Heart left ventricle (tissue), 16 donors: ENCODE results near the gene ANKRD40. TPM values are rescaled to one million over a fixed set of nuclear protein-coding genes. Genes with fewer than 3 reads are reported as not detected.

Source experiments
- ATAC-seq, 4 donors: fragments of 200-7000 bp; cut with Tn5 transposase; one replicate each; pipeline ENCODE4 v1.9.1; 2020 to 2022; ENCODE audit warnings: moderate library complexity in 4 of 4, mild to moderate bottlenecking in 3 of 4, moderate number of reproducible peaks in 1 of 4
- DNase-seq, 5 donors: peaks; one replicate each; pipeline ENCODE4 v3.0.0-alpha.2; 2020
- H3K27ac ChIP-seq, 12 donors: fragments of 200-600 bp; sonication (generic) in 4 of 12; one replicate each; pipeline versions ENCODE4 v1.5.0 to v1.8.0; 2016 to 2022; ENCODE audit warnings: mild to moderate bottlenecking in 2 of 12
- H3K27me3 ChIP-seq, 9 donors: fragments of 200-600 bp; sonication (generic) in 2 of 9; one replicate each; pipeline versions ENCODE4 v1.5.1 to v1.8.0; 2016 to 2022; ENCODE audit warnings: mild to moderate bottlenecking in 3 of 9
- H3K36me3 ChIP-seq, 9 donors: fragments of 200-600 bp; sonication (generic) in 2 of 9; one replicate each; pipeline versions ENCODE4 v1.5.0 to v1.8.0; 2018 to 2022; ENCODE audit warnings: mild to moderate bottlenecking in 2 of 9
- H3K4me1 ChIP-seq, 12 donors: fragments of 200-600 bp; sonication (generic) in 4 of 12; one replicate each; pipeline versions ENCODE4 v1.5.0 to v1.8.0; 2016 to 2022; ENCODE audit warnings: mild to moderate bottlenecking in 3 of 12
- H3K4me3 ChIP-seq, 12 donors: fragments of 200-600 bp; sonication (generic) in 4 of 12; one replicate each; pipeline versions ENCODE4 v1.5.0 to v1.8.0; 2017 to 2022; ENCODE audit warnings: mild to moderate bottlenecking in 9 of 12, moderate library complexity in 4 of 12
- H3K9me3 ChIP-seq, 12 donors: fragments of 200-600 bp; sonication (generic) in 4 of 12; one replicate each; pipeline versions ENCODE4 v1.5.0 to v1.8.0; 2016 to 2022; ENCODE audit warnings: mild to moderate bottlenecking in 1 of 12
- POLR2A ChIP-seq, 2 donors: fragments of 450-650 bp; IDR thresholded peaks; one replicate each; pipeline ENCODE4 v1.6.1; 2017; ENCODE audit warnings: antibody characterized with exemption in 2 of 2, mild to moderate bottlenecking in 2 of 2, moderate library complexity in 2 of 2
- WGBS, 4 donors: extraction: QIAGEN DNeasy Blood & Tissue Kit in 2 of 4; methylation state at CpG; one replicate each; pipeline versions ENCODE4 v1.1.5 to v1.1.7; 2013 to 2018; 5-methylcytosine and 5-hydroxymethylcytosine counted together
- intact Hi-C, 10 donors: fragments of 100-400 bp; cut with DNase I; formaldehyde crosslinking; loops; one replicate each; pipeline versions ENCODE4 v1.11.1 to v1.14.2; 2022
- polyA plus RNA-seq, 2 donors: library from polyadenylated mRNA; stranded (reverse); fragments of 200-250 nt; gene quantifications; one replicate each; pipeline ENCODE4 v1.2.3, GENCODE V29; 2013
- total RNA-seq, 9 donors: library from RNA; depleted of rRNA in 2 of 9; stranded (reverse); fragments of >200 nt in 2 of 9; fragmentation: NEBNext Ultra II Directional in 3 of 9; extraction: Animal tissue kit (Norgen Biotek cat#: 25700) in 3 of 9; gene quantifications; one replicate each; pipeline versions ENCODE4 v1.1.0 to v1.2.4, GENCODE V29; 2016 to 2023
- TF ChIP-seq, protein P1 (sequence below), 12 donors: fragments of 200-600 bp; sonication (generic) in 4 of 12; IDR thresholded peaks; one replicate each; pipeline versions ENCODE4 v1.5.0 to v1.8.0; 2018 to 2022; ENCODE audit warnings: antibody characterized with exemption in 12 of 12, mild to moderate bottlenecking in 5 of 12
- donor health status: ischemic (EF 13 %, LVEDD 7.1; RV severe dilation, severe dysfunction).
- donor health status: healthy with polysubstance abuse.
- donor health status: DM: no; HTN: yes; CAD: no.
- donor health status: DM: no; HTN: no; CAD: no.
- donor health status: ischemic (EF 25% LVEDD 6.9; RV normal size, moderate dysfunction).
- donor health status: ischemic (EF 25% LVEDD 5.7; RV mildly dilated, moderate dysfunction).
- donor health status: healthy.
- donor health status: DM: yes; HTN: yes; CAD: no.
- donor health status: ischemic (EF 35%, LVEDD 5.7; RV mildly dilated, moderate dysfunction).
- donor health status: nonischemic (EF 11% LVEDD 7.7; RV severe dilation, severe dysfunction).
- donor health status: DM: yes; HTN: yes; CAD: no.
- donor health status: PGD.
- donor health status: ischemic (EF 29% LVEDD 5.4; RV normal size, mild dysfunction).
- donor health status: nonischemic (EF 23%, LVEDD 6.1; RV moderate dilation, normal function).

ANKRD40 gene
- total and polyA plus RNA-seq, 11 donors = 22.2 to 55.4 (median 47.2) TPM

DNA sequence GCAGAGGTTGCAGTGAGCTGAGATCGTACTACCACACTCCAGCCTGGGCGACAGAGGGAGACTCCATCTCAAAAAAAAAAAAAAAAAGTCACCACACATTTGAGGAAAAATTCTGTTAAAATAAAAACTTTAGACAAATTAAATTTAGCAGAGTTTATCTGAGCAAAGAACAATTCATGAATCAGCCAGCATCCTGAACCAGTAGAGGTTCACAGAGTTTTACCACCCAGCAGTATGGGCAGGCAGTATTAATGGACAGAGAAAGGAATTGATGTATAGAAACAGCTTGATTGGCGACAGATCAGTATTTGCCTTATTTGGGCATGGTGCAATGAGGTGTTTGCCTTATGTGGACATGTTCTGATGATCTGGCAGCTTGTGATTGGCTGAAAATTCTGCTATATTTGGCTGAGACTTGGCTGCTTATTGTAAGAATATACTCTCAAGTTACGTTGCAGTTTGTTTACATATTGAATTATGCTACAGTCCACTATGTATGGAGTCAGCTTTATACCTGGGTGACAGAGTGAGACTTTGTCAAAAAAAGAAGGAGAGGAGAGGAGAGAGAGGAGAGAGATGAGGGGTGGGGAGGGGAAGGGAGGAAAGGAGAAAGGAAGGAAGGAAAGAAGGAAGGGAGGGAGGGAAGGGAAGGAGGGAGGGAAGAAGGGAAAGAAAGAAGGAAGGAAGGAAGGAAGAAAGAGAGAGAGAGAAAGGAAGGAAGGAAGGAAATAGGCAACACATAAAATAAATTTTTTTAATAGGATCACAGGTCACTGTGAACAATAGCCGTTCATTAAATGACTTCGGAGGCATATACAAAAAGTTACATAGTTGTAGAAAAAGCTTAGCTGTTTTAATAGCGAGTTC, 58.4 kb downstream of the ANKRD40 start:
- intact Hi-C loops = no loop called here
- DNase-seq = no peak
- no peak overlapping the region for H3K4me3 ChIP-seq
- no peak overlapping the region for H3K27ac ChIP-seq
- TF ChIP-seq, protein P1, sequence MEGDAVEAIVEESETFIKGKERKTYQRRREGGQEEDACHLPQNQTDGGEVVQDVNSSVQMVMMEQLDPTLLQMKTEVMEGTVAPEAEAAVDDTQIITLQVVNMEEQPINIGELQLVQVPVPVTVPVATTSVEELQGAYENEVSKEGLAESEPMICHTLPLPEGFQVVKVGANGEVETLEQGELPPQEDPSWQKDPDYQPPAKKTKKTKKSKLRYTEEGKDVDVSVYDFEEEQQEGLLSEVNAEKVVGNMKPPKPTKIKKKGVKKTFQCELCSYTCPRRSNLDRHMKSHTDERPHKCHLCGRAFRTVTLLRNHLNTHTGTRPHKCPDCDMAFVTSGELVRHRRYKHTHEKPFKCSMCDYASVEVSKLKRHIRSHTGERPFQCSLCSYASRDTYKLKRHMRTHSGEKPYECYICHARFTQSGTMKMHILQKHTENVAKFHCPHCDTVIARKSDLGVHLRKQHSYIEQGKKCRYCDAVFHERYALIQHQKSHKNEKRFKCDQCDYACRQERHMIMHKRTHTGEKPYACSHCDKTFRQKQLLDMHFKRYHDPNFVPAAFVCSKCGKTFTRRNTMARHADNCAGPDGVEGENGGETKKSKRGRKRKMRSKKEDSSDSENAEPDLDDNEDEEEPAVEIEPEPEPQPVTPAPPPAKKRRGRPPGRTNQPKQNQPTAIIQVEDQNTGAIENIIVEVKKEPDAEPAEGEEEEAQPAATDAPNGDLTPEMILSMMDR (IDR thresholded peaks at IDR 0.05) = no peak
- no peak for TF ChIP-seq POLR2A (IDR thresholded peaks at IDR 0.05)
- H3K36me3 ChIP-seq = no peaks in the 10 kb centered on the region
- 72 to 82% (median 79%) methylated on average over 7 of the region's 7 CpGs for WGBS, 4 donors
- peaks cover 0 to 4% (median 0%) of the 10 kb centered on the region in 9 donors for H3K27me3 ChIP-seq
- no peaks in the 10 kb centered on the region for H3K4me1 ChIP-seq
- peaks cover 0 to 10% (median 0%) of the 10 kb centered on the region in 12 donors for H3K9me3 ChIP-seq
- ATAC-seq = no peak

DNA sequence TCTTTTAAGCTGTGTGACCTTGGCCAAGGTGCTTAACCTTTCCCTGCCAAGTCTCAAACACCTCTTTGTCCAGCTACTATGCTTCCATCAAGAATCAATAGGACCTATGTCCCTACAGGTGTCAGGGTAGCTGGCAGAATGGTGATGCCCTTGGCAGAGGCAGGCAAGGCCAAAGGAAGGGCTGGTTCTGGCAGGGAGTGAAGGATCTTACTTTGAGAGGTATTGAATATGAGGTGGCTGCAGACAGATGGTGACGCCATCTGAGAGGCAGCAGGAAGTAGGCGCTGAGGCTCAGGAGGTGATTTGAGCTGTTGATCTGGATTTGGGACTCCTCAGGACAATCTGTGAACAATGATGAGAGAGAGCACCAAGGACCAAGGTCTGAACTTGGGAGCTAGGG, 60.5 kb downstream of the ANKRD40 start:
- no peaks in the 10 kb centered on the region for H3K36me3 ChIP-seq
- TF ChIP-seq, protein P1 (IDR thresholded peaks at IDR 0.05) = no peak
- TF ChIP-seq POLR2A (IDR thresholded peaks at IDR 0.05) = no peak
- 64 to 93% (median 91%) methylated on average over 2 of the region's 2 CpGs for WGBS, 4 donors
- no peak overlapping the region for H3K27ac ChIP-seq
- H3K4me1 ChIP-seq = no peaks in the 10 kb centered on the region
- DNase-seq (no peak), ATAC-seq (no peak)
- intact Hi-C loops = no loop called here
- peaks cover 0 to 4% (median 0%) of the 10 kb centered on the region in 9 donors for H3K27me3 ChIP-seq
- H3K9me3 ChIP-seq = no peaks in the 10 kb centered on the region
- no peak overlapping the region for H3K4me3 ChIP-seq

DNA sequence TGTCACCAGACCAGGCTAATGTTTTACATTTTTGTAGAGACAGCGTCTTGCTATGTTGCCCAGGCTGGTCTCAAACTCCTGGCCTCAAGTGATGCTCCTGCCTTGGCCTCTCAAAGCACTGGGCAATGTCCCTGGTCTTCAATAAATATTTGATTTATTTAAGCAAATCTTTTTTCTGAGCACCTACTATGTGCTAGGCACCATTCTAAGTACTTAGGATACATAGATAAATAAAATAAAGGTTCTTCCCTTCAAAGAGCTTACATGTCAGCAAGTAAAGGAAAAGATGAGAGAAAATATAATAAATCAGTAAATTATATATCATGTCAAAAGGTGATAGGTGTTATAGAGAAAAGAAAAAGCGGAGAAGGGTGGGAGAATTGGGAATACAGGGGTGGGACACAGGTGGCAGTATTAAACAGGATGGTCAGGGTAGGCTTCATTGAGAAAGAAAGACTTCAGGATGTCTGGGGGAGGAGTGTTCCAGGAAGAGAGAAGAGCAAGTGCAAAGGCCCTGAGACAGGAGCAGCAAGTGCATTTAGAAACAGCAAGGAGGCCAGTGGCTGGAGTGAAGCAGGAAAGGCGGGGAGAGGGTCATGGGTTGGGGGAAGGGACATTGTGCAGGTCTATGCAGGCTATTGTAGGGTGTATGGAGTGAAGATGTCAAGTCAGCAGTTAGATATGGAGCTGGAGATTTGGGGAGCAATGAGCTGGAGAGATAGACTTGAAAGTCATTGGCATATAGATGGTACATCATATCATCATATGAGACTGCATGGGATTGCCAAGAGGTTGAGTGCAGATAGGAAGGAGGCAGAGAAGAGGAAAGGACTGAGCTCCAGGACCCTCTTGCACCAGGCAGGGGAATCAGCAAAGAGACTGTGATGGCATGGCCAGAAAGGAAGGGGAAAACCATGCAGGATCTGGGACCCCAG, 61.7 kb downstream of the ANKRD40 start:
- ATAC-seq (no peak), DNase-seq (no peak)
- Histone ChIP-seq H3K4me1 (peaks cover 0 to 9% (median 0%) of the 10 kb centered on the region in 12 donors), H3K36me3 (no peaks in the 10 kb centered on the region), H3K4me3 (no peak overlapping the region), H3K27ac (no peak overlapping the region), H3K27me3 (peaks cover 0 to under 1% (median 0%) of the 10 kb centered on the region in 9 donors), H3K9me3 (no peaks in the 10 kb centered on the region)
- no peak for TF ChIP-seq POLR2A (IDR thresholded peaks at IDR 0.05)
- TF ChIP-seq, protein P1 (IDR thresholded peaks at IDR 0.05) = no peak
- WGBS, 4 donors = 91 to 96% (median 95%) methylated on average over 3 of the region's 3 CpGs
- intact Hi-C loops = no loop called here

Other genes starting within 250 kb of the ANKRD40 start
- under 1 TPM in 2 of 9 donors, not detected in 7; 0.15 to 0.27 TPM for gene CHAD, start 239.0 kb downstream of the ANKRD40 start, total RNA-seq
- gene CHAD, start 239.0 kb downstream of the ANKRD40 start, polyA plus RNA-seq = under 1 TPM in 1 of 2 donors, not detected in 1; 0.15 TPM
- 10 to 100 TPM; 30.9 to 50.0 (median 42.8) TPM for gene RSAD1, start 229.1 kb downstream of the ANKRD40 start, total RNA-seq
- gene RSAD1, start 229.1 kb downstream of the ANKRD40 start, polyA plus RNA-seq = 10 to 100 TPM; 36.2 to 43.7 TPM
- gene MYCBPAP, start 199.5 kb downstream of the ANKRD40 start, total RNA-seq = 1 to 10 TPM in 2 of 9 donors, under 1 TPM in 6, not detected in 1; 0.42 to 2.4 (median 0.83) TPM
- under 1 TPM; 0.29 to 0.46 TPM for gene MYCBPAP, start 199.5 kb downstream of the ANKRD40 start, polyA plus RNA-seq
- 10 to 100 TPM in 6 of 9 donors, 1 to 10 TPM in 3; 8.9 to 29.5 (median 12.6) TPM for gene EPN3, start 175.2 kb downstream of the ANKRD40 start, total RNA-seq
- 10 to 100 TPM in 1 of 2 donors, 1 to 10 TPM in 1; 9.0 to 22.1 TPM for gene EPN3, start 175.2 kb downstream of the ANKRD40 start, polyA plus RNA-seq
- 10 to 100 TPM; 21.6 to 83.0 (median 67.1) TPM for gene SPATA20, start 160.7 kb downstream of the ANKRD40 start, total RNA-seq
- gene SPATA20, start 160.7 kb downstream of the ANKRD40 start, polyA plus RNA-seq = 10 to 100 TPM; 13.8 to 52.3 TPM
- under 1 TPM in 8 of 9 donors, not detected in 1; 0.02 to 0.48 (median 0.14) TPM for gene CACNA1G, start 147.2 kb downstream of the ANKRD40 start, total RNA-seq
- gene CACNA1G, start 147.2 kb downstream of the ANKRD40 start, polyA plus RNA-seq = under 1 TPM; 0.04 to 0.11 TPM
- gene ABCC3, start 73.0 kb downstream of the ANKRD40 start, total RNA-seq = 10 to 100 TPM in 1 of 9 donors, 1 to 10 TPM in 4, under 1 TPM in 3, not detected in 1; 0.20 to 21.6 (median 1.3) TPM
- 1 to 10 TPM in 1 of 2 donors, under 1 TPM in 1; 0.50 to 1.4 TPM for gene ABCC3, start 73.0 kb downstream of the ANKRD40 start, polyA plus RNA-seq
- 10 to 100 TPM; 16.5 to 55.5 (median 52.1) TPM for gene LUC7L3, start 11.7 kb upstream of the ANKRD40 start, total RNA-seq
- 10 to 100 TPM; 33.4 to 89.0 TPM for gene LUC7L3, start 11.7 kb upstream of the ANKRD40 start, polyA plus RNA-seq
- gene ANKRD40CL, start 59.6 kb upstream of the ANKRD40 start, total RNA-seq = not detected
- gene ANKRD40CL, start 59.6 kb upstream of the ANKRD40 start, polyA plus RNA-seq = not detected
- under 1 TPM in 7 of 9 donors, not detected in 2; 0.12 to 0.75 (median 0.29) TPM for gene WFIKKN2, start 127.7 kb upstream of the ANKRD40 start, total RNA-seq
- gene WFIKKN2, start 127.7 kb upstream of the ANKRD40 start, polyA plus RNA-seq = under 1 TPM; 0.08 to 0.23 TPM
- gene TOB1, start 158.4 kb upstream of the ANKRD40 start, total RNA-seq = 100 to 1,000 TPM in 4 of 9 donors, 10 to 100 TPM in 5; 38.3 to 136 (median 88.7) TPM
- gene TOB1, start 158.4 kb upstream of the ANKRD40 start, polyA plus RNA-seq = 10 to 100 TPM; 22.2 to 34.2 TPM